Glomerular endothelial cell (primary cell): ENCODE results near the gene ZNF827. TPM values are rescaled to one million over a fixed set of nuclear protein-coding genes. Genes with fewer than 3 reads are reported as not detected.

Source experiments
- DNase-seq: peaks from one replicate; pipeline ENCODE4 v3.0.0-alpha.2; 2011; ENCODE audit warnings: low read depth, low spot score; ENCODE audit errors: extremely low read depth
- total RNA-seq: library from RNA; depleted of rRNA; stranded (reverse); fragments of >200 nt; gene quantifications from 2 replicates; pipeline ENCODE4 v1.2.3, GENCODE V29; 2015

The ZNF827 gene
- total RNA-seq, 1 donor from 2014 or later, result 21.9 TPM

GRCh38 chr4:145934434-145935047 lies 4.1 kb downstream of the ZNF827 start:
- no peak for DNase-seq

DNA sequence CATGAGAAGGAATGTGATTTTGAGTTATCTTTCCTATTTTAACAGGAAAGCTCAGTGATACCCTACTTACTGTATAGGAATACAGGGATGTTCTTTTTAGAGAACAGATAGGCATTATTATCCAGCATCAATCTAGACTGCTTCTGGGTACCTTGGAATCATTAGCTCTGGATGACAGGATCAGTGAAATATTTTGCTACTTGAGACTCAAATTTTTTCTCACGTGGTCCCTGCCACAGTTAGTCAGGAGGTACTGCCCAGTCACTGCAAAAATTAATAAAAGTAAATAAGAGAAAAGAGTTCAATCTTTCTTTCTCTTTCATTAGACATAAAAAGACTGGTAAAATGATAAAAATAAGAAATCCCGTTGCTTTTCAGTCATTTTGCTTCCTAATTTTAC lies 5.5 kb downstream of the ZNF827 start:
- no peak for DNase-seq

DNA sequence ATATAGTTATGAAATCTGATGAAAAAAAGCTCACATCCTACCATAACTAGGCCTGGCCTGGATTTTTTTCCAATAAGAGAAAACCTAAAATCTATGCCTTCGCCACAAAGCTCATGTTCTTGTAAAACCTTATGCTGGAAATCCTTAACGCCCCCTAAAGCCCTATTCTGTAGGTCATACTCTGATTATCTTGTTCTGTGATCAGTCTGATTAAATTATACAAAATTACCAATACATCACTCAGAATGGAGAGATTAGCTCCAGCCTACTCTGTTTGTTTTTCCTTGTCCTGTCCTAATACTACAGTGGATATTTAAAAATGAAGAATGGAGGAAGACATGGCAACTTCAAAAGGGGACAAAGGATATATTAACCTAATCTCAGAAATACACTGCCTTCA lies 7.2 kb downstream of the ZNF827 start:
- no peak for DNase-seq

GRCh38 chr4:145930592-145930991 lies 8.0 kb downstream of the ZNF827 start:
- DNase-seq, result no peak

- DNase-seq, result no peak
These were observed 9.0 kb downstream of the ZNF827 start for GRCh38 chr4:145929415-145930178.

- DNase-seq, result no peak
These were observed 9.9 kb downstream of the ZNF827 start for GRCh38 chr4:145928748-145929147.

DNA sequence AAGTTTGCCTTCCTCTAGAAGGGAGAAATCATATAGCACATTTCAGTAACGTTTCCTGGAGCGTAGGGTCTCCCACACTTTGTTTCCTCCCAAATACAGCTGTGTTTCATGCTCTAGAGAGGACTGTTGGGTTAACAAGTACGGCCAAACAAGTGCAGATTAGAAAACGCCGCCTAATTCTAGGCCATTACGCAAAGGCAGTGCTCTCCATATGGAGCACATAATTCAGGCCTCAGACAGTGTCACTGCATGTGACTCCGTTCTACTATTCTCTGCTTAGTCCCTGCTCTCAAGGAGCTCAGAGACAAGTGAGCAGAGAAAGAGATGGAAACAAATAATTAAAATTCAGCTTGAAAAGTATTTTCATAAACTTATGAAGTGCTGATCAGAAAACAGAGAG lies 11.6 kb downstream of the ZNF827 start:
- DNase-seq, result no peak

- no peak for DNase-seq
These were observed 17.4 kb downstream of the ZNF827 start for GRCh38 chr4:145921231-145921630.

DNA sequence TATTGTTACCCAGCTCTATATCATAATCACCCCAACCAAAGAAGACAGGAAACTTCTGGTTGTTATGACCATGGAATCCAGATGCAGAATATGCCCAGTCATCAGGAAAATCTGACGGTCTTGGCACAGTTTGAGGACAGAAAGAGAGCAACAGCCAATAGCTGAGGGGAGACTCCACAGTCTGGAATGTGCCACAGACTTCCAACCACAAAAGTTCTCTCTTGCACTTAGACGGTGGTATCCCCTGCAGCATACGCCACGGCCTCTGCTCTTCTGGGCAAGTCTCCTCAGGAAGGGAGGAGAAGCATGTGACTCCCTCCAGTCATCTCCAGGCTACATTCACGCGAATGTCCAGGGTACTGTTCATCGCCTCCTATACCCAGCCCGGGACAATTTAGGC lies 18.4 kb downstream of the ZNF827 start:
- no peak for DNase-seq

DNA sequence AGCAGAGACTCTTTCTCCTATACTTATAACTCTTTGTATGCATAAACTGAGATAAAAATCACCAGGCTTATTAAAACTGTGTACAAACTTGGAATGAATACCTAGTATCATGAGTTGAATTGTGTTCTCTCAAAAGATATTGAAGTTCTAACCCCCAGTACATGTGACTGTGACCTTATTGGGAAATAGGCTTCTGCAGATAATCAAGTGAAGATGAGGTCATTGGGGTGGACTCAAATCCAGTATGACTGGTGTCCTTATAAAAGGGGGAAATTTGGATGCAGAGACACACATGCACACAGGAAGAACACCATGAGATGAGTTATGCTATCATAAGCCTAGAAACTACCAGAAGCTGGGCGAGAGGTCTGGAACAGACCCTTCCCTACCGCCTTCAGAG lies 26.2 kb downstream of the ZNF827 start:
- no peak for DNase-seq

GRCh38 chr4:145909773-145910172 lies 28.9 kb downstream of the ZNF827 start:
- DNase-seq, result no peak

DNA sequence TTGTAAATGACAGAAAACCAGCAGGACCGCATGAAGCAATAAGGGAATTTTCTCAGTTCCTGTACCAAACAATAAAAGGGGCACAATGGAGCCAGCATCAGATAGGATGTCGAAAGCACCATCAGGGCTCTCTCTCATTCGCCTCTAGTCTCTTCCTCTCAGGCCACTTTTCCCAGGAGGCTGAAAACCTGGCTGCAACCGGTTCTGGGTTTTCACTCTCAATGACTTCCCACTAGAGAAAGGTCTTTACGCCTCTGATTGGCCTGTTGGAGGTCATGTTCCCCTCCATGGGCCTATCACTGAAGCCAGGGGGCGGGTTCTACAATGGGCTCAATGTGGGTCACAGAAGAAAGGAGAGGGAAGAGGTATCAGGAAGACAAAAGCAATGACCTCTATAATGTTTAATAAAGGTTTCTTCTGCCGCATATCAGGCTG lies 29.3 kb downstream of the ZNF827 start:
- no peak for DNase-seq

DNA sequence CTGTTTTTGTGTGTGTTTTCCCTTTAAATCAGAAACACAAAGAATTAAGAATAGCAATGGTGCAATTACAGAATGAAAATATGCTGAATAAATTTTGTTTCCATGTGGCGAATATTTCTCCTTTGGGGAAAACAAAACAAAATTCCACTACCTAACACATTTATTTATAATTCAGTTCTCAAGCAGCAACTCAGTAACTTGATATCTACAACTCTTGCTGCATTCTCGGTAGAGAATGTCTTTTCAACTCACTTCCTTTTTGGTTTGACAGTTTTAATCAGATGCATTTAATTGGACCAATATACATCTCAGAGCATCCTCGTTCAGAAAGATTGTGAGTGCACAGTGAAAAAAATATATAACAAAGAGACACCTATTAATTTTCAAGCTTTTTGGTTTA lies 30.8 kb downstream of the ZNF827 start:
- DNase-seq, result no peak

- no peak for DNase-seq
These were observed 31.2 kb downstream of the ZNF827 start for GRCh38 chr4:145907390-145907789.

GRCh38 chr4:145904413-145905177 lies 34.0 kb downstream of the ZNF827 start:
- DNase-seq, result no peak

GRCh38 chr4:145902522-145902921 lies 36.1 kb downstream of the ZNF827 start:
- DNase-seq, result no peak

DNA sequence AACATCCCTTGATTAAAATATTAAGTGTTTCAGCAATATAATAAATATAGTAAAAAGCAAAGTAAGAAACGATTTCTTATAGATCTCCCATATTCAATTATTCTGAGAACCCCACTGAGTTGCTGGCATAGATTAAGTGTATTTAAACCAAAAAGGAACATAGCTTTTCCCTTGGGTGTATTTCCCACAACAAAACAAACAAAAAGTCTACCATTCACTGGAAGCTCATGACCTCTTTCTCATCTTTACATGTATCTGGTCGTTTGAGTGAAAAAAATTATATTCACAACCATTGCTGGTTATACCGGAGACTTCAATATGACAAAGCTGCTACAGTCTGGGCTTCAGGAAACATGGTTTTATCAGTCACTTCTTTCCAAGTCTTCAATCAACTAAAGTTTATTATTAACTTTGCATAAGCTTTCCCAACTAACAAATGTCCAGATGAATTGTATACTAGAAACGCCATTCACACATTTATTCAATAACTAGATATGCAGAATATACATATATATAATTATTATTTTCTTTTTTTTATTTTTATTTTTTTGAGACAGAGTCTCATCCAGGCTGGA lies 38.6 kb downstream of the ZNF827 start:
- DNase-seq, result no peak

- DNase-seq, result no peak
These were observed 39.6 kb downstream of the ZNF827 start for GRCh38 chr4:145898926-145899531.

GRCh38 chr4:145898466-145898865 lies 40.2 kb downstream of the ZNF827 start:
- no peak for DNase-seq

GRCh38 chr4:145895056-145895455 lies 43.6 kb downstream of the ZNF827 start:
- no peak for DNase-seq

GRCh38 chr4:145891958-145892357 lies 46.7 kb downstream of the ZNF827 start:
- no peak for DNase-seq
